A204.1 (cell line): ENCODE results near the gene BRSK2.

Experiments used
- FAIRE-seq: peaks from 2 replicates; lab custom pipeline; 2012; peaks lifted over from hg19 to GRCh38; lab: Jason Lieb, UNC

Gene BRSK2

GRCh38 chr11:1397146-1397861 is 7.6 kb downstream of the BRSK2 start:
- no peak for FAIRE-seq

- FAIRE-seq = no peak
Measured at GRCh38 chr11:1397862-1398527, 8.3 kb downstream of the BRSK2 start.

- no peak for FAIRE-seq
Measured at GRCh38 chr11:1398528-1399235, 8.9 kb downstream of the BRSK2 start.

- FAIRE-seq = no peak
Measured at GRCh38 chr11:1399386-1400316, 9.9 kb downstream of the BRSK2 start.

GRCh38 chr11:1400317-1401170 is 10.8 kb downstream of the BRSK2 start:
- FAIRE-seq = no peak

- FAIRE-seq = no peak
Measured at GRCh38 chr11:1401171-1401445, 11.4 kb downstream of the BRSK2 start.

GRCh38 chr11:1401656-1402221 is 12.0 kb downstream of the BRSK2 start:
- no peak for FAIRE-seq

- FAIRE-seq = no peak
Measured at GRCh38 chr11:1402355-1403077, 12.8 kb downstream of the BRSK2 start.

GRCh38 chr11:1403078-1403620 is 13.4 kb downstream of the BRSK2 start:
- no peak for FAIRE-seq

GRCh38 chr11:1403721-1404460 is 14.2 kb downstream of the BRSK2 start:
- no peak for FAIRE-seq

GRCh38 chr11:1404461-1405185 is 14.9 kb downstream of the BRSK2 start:
- FAIRE-seq = no peak

- no peak for FAIRE-seq
Measured at GRCh38 chr11:1405186-1406020, 15.7 kb downstream of the BRSK2 start.

- FAIRE-seq = no peak
Measured at GRCh38 chr11:1406571-1407485, 17.1 kb downstream of the BRSK2 start.

- FAIRE-seq = no peak
Measured at GRCh38 chr11:1407668-1408067, 17.9 kb downstream of the BRSK2 start.

- no peak for FAIRE-seq
Measured at GRCh38 chr11:1408346-1408745, 18.6 kb downstream of the BRSK2 start.

- no peak for FAIRE-seq
Measured at GRCh38 chr11:1409108-1409851, 19.5 kb downstream of the BRSK2 start.
